Measurements from ENCODE around the gene GARIN5A. TPM values are rescaled to one million over a fixed set of nuclear protein-coding genes. Genes with fewer than 3 reads are reported as not detected.

GARIN5A gene
- total RNA-seq, 6 donors from 2014 or later = 2.4 to 10.1 (median 3.0) TPM; not detected in 1

DNA sequence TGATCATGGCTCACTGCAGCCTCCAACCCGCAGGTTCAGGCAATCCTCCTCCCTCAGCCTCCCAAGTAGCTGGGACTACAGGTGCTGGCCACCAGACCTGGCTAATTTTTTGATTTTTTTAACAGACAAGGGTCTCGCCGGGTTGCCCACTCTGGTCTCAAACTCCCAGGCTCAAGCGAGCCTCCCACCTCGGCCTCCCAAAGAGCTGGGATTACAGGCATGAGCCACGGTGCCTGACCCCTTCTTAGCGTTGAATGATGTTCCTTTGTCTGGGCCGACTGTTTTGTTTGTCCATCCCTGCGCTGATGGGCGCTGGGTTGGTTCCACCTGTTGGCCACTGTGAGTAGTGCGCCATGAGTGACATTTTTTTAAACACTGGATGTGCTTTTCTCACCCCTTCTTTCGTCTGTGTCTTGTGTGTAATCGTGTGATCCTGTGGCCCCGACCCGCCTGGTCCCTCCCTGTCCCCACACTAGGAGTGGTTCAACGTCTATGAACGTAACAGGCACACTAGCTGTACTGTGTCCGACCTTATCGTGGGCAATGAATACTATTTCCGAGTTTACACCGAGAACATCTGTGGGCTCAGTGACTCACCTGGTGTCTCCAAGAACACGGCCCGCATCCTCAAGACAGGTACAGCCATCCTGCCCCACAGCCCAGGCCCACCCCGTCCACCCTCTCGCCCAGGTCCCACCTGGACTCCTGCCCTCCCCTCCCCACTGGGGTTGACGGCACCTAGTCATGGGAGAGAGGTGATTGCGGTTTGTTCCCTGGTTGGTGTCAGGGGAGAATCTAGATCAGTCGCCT is 15.4 kb downstream of the GARIN5A start:
- H3K9me3 ChIP-seq = no peaks in the 10 kb centered on the region
- H3K4me1 ChIP-seq = peaks cover 0 to 2% (median 0%) of the 10 kb centered on the region in 4 donors
- DNase-seq (peak in 1 of 2 donors; percentile 65), ATAC-seq (ENCODE audit: low FRiP score in 2 of 2) (peak; percentile 67 to 87)
- no peak overlapping the region for H3K4me3 ChIP-seq
- TF ChIP-seq POLR2A (IDR thresholded peaks at IDR 0.05) = no peak
- peak; percentile 68 to 89 (median 83) for TF ChIP-seq CTCF (IDR thresholded peaks at IDR 0.05)
- no peak for TF ChIP-seq EP300 (IDR thresholded peaks at IDR 0.05)
- no peak for TF ChIP-seq POLR2AphosphoS5 (IDR thresholded peaks at IDR 0.05)
- no peak overlapping the region for H3K27ac ChIP-seq
- H3K27me3 ChIP-seq = peaks cover 0 to 11% (median 4%) of the 10 kb centered on the region in 4 donors
- H3K36me3 ChIP-seq = no peaks in the 10 kb centered on the region
- 33 to 42% methylated on average over 26 to 27 of the region's 28 CpGs for WGBS, 2 donors

DNA sequence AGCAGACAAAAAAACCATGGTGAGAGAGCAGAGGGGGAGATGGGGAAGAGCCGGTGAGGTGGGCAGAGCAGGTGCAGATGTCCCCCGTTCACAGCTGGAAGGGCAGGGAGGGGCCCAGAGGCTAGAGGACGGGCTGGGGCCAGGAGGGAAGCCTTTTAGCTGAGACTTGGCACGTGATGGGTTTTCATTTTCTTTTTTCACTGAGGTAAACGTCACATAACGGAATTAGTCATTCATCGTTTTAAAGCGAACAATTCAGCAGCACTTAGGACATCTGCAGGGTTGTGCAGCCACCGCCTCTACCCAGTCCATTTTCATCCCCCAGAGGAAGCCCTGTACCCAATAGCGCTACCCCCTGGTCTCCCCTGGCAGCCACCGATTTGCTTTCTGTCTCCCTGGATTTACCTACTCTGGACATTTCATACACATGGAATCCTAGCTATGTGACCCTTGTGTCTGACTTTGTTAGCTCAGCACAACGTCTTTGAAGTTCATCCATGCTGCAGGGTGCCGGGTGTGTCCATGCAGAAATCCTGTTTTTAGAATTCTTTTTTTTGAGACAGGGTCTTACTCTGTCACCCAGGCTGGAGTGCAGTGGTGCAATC is 16.4 kb downstream of the GARIN5A start:
- H3K4me3 ChIP-seq = no peak overlapping the region
- ATAC-seq (ENCODE audit: low FRiP score in 2 of 2) (no peak), DNase-seq (no peak)
- H3K27me3 ChIP-seq = peaks cover 0 to 11% (median 4%) of the 10 kb centered on the region in 4 donors
- no peaks in the 10 kb centered on the region for H3K36me3 ChIP-seq
- TF ChIP-seq POLR2A (IDR thresholded peaks at IDR 0.05) (no peak), POLR2AphosphoS5 (IDR thresholded peaks at IDR 0.05) (no peak), EP300 (IDR thresholded peaks at IDR 0.05) (no peak), CTCF (IDR thresholded peaks at IDR 0.05) (no peak)
- H3K27ac ChIP-seq = no peak overlapping the region
- no peaks in the 10 kb centered on the region for H3K4me1 ChIP-seq
- no peaks in the 10 kb centered on the region for H3K9me3 ChIP-seq
- WGBS, 2 donors = 31 to 33% methylated on average over 13 of the region's 13 CpGs

- H3K27ac ChIP-seq = no peak overlapping the region
- DNase-seq (no peak), ATAC-seq (ENCODE audit: low FRiP score in 2 of 2) (no peak)
- WGBS, 2 donors = 81 to 82% methylated on average over 1 of the region's 1 CpG
- H3K4me3 ChIP-seq = no peak overlapping the region
- no peaks in the 10 kb centered on the region for H3K4me1 ChIP-seq
- no peaks in the 10 kb centered on the region for H3K36me3 ChIP-seq
- H3K27me3 ChIP-seq = peaks cover 0 to 11% (median 4%) of the 10 kb centered on the region in 4 donors
- TF ChIP-seq CTCF (IDR thresholded peaks at IDR 0.05) = no peak
- no peaks in the 10 kb centered on the region for H3K9me3 ChIP-seq
Measured at GRCh38 chr19:50459638-50460037, 17.0 kb downstream of the GARIN5A start.

- Histone ChIP-seq H3K27ac (no peak overlapping the region), H3K27me3 (peaks cover 0 to 11% (median 4%) of the 10 kb centered on the region in 4 donors), H3K4me1 (no peaks in the 10 kb centered on the region), H3K4me3 (no peak overlapping the region), H3K9me3 (no peaks in the 10 kb centered on the region), H3K36me3 (no peaks in the 10 kb centered on the region)
- TF ChIP-seq CTCF (IDR thresholded peaks at IDR 0.05) (no peak), POLR2A (IDR thresholded peaks at IDR 0.05) (no peak), POLR2AphosphoS5 (IDR thresholded peaks at IDR 0.05) (no peak), EP300 (IDR thresholded peaks at IDR 0.05) (no peak)
- no peak for ATAC-seq (ENCODE audit: low FRiP score in 2 of 2)
- WGBS, 2 donors = 62 to 79% methylated on average over 25 to 26 of the region's 32 CpGs
- DNase-seq = peak in 1 of 2 donors; percentile 83
Measured at GRCh38 chr19:50459067-50459456, 17.6 kb downstream of the GARIN5A start.
